Measurements from ENCODE around the gene CCDC85C.

Gene CCDC85C

GRCh38 chr14:99468836-99469592 is 135.0 kb downstream of the CCDC85C start:
- H3K27ac ChIP-seq: no peak overlapping the region
- no peak for TF ChIP-seq ZFX (IDR thresholded peaks at IDR 0.05; ENCODE audit: borderline replicate concordance)
- TF ChIP-seq CTCF (IDR thresholded peaks at IDR 0.05): no peak

- no peak overlapping the region for H3K27ac ChIP-seq
- TF ChIP-seq ZFX (IDR thresholded peaks at IDR 0.05; ENCODE audit: borderline replicate concordance) (no peak), CTCF (IDR thresholded peaks at IDR 0.05) (no peak)
These were observed 135.9 kb downstream of the CCDC85C start for GRCh38 chr14:99468081-99468480.

GRCh38 chr14:99467336-99468078 is 136.5 kb downstream of the CCDC85C start:
- H3K27ac ChIP-seq: no peak overlapping the region
- TF ChIP-seq CTCF (IDR thresholded peaks at IDR 0.05) (no peak), ZFX (IDR thresholded peaks at IDR 0.05; ENCODE audit: borderline replicate concordance) (no peak)

- no peak for TF ChIP-seq CTCF (IDR thresholded peaks at IDR 0.05)
- no peak for TF ChIP-seq ZFX (IDR thresholded peaks at IDR 0.05; ENCODE audit: borderline replicate concordance)
These were observed 137.2 kb downstream of the CCDC85C start for GRCh38 chr14:99466758-99467157.

GRCh38 chr14:99465288-99465687 is 138.7 kb downstream of the CCDC85C start:
- no peak overlapping the region for H3K27ac ChIP-seq
- no peak for TF ChIP-seq ZFX (IDR thresholded peaks at IDR 0.05; ENCODE audit: borderline replicate concordance)
- no peak for TF ChIP-seq CTCF (IDR thresholded peaks at IDR 0.05)

More at GRCh38 chr14:99466758-99467157, 137.2 kb downstream of the CCDC85C start:
- H3K27ac ChIP-seq: no peak overlapping the region

- no peak for TF ChIP-seq ZFX (IDR thresholded peaks at IDR 0.05; ENCODE audit: borderline replicate concordance)
- no peak for TF ChIP-seq CTCF (IDR thresholded peaks at IDR 0.05)
- H3K27ac ChIP-seq: no peak overlapping the region
These were observed 140.0 kb downstream of the CCDC85C start for GRCh38 chr14:99463974-99464373.

GRCh38 chr14:99462210-99462609 is 141.8 kb downstream of the CCDC85C start:
- no peak overlapping the region for H3K27ac ChIP-seq
- no peak for TF ChIP-seq CTCF (IDR thresholded peaks at IDR 0.05)
- TF ChIP-seq ZFX (IDR thresholded peaks at IDR 0.05; ENCODE audit: borderline replicate concordance): no peak
